Mucosa of descending colon (tissue), 3 donors: ENCODE data around the gene KLK12. TPM values are rescaled to one million over a fixed set of nuclear protein-coding genes. Genes with fewer than 3 reads are reported as not detected.

ENCODE experiments used
- ATAC-seq: fragments of 200-7000 bp; cut with Tn5 transposase; one replicate; pipeline ENCODE4 v1.9.1; 2020; ENCODE audit warnings: mild to moderate bottlenecking, moderate library complexity
- DNase-seq, 3 donors: peaks; one replicate each; pipeline ENCODE4 v3.0.0-alpha.2; 2020
- H3K36me3 ChIP-seq: fragments of 200-600 bp; one replicate; pipeline ENCODE4 v1.8.0; 2021; ENCODE audit warnings: low read depth, mild to moderate bottlenecking
- H3K4me1 ChIP-seq: fragments of 200-600 bp; one replicate; pipeline ENCODE4 v1.8.0; 2021; ENCODE audit warnings: low read depth, mild to moderate bottlenecking
- H3K4me3 ChIP-seq: fragments of 200-600 bp; one replicate; pipeline ENCODE4 v1.8.0; 2021; ENCODE audit warnings: mild to moderate bottlenecking
- H3K9me3 ChIP-seq: fragments of 200-600 bp; one replicate; pipeline ENCODE4 v1.8.0; 2021; ENCODE audit warnings: mild to moderate bottlenecking
- intact Hi-C, 2 donors: fragments of 100-400 bp; cut with DNase I in 1 of 2; cut with micrococcal nuclease in 1 of 2; formaldehyde crosslinking; loops; one replicate each; pipeline versions ENCODE4 v1.11.0 to v1.11.1; 2022; cut with DNase I, micrococcal nuclease
- total RNA-seq, 3 donors: library from RNA; stranded (reverse); fragmentation: NEBNext Ultra II Directional in 2 of 3; extraction: Animal tissue kit (Norgen Biotek cat#: 25700) in 2 of 3; gene quantifications; one replicate each; pipeline versions ENCODE4 v1.2.1 to v1.2.4, GENCODE V29; 2021 to 2023
- TF ChIP-seq, protein P1 (sequence below): fragments of 200-600 bp; IDR thresholded peaks from one replicate; pipeline ENCODE4 v1.8.0; 2022; ENCODE audit warnings: antibody characterized with exemption, mild to moderate bottlenecking
- donor health status: DM: no; HTN: no; CAD: no; lungs with moderate emphysema.
- donor health status: DM: no; HTN: no; CAD: no.
- donor health status: DM: no; HTN: yes; CAD: no.

Gene KLK12
- total RNA-seq, 3 donors from 2014 or later: 1.0 TPM; not detected in 2

DNA sequence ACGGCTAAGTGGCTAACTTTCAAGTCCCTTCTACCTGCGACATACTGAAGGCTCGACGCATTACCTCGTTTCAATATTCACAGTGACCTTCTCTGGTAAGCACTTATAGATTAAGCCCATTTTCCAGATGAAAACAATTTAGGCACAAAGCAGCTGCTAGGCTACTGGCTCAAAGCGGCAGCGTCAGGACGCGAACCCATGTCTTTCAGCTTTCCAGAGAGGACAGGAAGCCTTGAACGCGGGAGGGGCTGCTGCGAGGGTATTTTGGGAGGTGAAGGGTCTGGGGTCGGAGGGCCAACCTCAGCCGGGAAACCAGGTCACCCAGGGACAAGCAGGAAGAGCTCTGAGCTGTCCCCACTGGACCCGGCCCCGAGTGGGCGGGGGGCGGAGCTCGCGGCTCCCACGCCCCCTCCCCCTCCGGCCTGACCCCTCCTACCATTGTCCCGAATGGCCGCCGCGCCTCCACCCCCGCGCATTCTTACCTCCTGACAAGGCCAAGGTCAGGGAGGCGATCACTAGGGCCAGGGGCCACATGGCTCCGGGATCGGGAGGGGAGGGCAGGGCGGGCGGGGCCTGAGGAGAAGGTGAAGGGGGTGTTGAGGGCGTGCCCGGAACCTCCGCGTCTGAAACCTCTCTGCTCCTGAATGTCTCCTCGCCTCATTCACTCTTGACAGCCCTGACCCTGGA is 29.9 kb upstream of the KLK12 start, which contains the start of gene KLK13:
TSS of gene KLK13 (minus strand) at position 559 of the 687 bp plus-strand sequence. CDS start at position 534, 25 bp downstream.
- intact Hi-C loops: no loop called here
- peak in 2 of 3 donors; percentile 3 to 27 for DNase-seq
- no peak for ATAC-seq
- TF ChIP-seq, protein P1, sequence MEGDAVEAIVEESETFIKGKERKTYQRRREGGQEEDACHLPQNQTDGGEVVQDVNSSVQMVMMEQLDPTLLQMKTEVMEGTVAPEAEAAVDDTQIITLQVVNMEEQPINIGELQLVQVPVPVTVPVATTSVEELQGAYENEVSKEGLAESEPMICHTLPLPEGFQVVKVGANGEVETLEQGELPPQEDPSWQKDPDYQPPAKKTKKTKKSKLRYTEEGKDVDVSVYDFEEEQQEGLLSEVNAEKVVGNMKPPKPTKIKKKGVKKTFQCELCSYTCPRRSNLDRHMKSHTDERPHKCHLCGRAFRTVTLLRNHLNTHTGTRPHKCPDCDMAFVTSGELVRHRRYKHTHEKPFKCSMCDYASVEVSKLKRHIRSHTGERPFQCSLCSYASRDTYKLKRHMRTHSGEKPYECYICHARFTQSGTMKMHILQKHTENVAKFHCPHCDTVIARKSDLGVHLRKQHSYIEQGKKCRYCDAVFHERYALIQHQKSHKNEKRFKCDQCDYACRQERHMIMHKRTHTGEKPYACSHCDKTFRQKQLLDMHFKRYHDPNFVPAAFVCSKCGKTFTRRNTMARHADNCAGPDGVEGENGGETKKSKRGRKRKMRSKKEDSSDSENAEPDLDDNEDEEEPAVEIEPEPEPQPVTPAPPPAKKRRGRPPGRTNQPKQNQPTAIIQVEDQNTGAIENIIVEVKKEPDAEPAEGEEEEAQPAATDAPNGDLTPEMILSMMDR: no peak
- Histone ChIP-seq H3K4me1 (peaks cover 4% of the 10 kb centered on the region), H3K9me3 (no peaks in the 10 kb centered on the region), H3K4me3 (no peak within 1 kb of the TSS), H3K36me3 (no peaks in the 10 kb centered on the region)

DNA sequence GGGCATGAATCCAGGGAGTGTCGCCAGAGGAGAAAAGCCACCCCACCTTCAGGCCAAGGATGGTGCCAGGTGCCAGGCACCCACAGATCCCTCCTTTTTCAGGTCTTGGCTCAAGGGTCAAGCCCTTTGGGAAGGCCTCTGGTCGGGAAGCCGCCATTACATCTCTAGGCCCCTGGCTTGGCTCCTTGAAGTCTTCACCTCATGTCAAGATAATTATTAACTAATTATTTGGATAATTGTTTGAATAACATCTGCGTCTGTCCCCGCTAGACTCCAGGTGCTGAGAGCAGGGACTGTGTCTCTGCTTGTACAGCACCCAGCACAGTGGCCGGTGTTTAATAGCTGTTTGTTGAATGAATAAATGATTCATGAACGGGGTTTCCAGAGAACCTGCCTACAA is 28.9 kb upstream of the KLK12 start:
- TF ChIP-seq, protein P1: no peak
- H3K36me3 ChIP-seq: no peaks in the 10 kb centered on the region
- intact Hi-C loops: no loop called here
- H3K4me3 ChIP-seq: no peak overlapping the region
- no peak for DNase-seq
- peaks cover 4% of the 10 kb centered on the region for H3K4me1 ChIP-seq
- ATAC-seq: no peak
- no peaks in the 10 kb centered on the region for H3K9me3 ChIP-seq

DNA sequence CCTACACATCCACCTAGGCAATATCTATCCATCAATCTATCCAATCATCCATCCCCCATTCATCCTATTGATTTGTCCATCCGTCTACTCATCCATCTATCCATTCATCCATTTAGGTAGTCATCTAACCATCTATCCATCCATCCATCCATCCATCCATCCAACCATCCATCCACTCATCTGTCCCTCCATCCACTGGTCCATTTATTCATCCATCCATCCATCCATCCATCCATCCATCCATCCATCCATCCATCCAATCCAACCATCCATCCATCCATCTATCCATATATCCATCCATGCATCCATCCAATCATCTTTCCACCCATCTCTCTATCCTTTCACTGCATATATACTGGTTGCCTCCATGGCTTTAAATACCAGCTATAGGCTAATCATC is 26.2 kb upstream of the KLK12 start:
- intact Hi-C loops: no loop called here
- Histone ChIP-seq H3K4me1 (peaks cover 4% of the 10 kb centered on the region), H3K9me3 (no peaks in the 10 kb centered on the region), H3K36me3 (no peaks in the 10 kb centered on the region), H3K4me3 (no peak overlapping the region)
- TF ChIP-seq, protein P1: no peak
- ATAC-seq: no peak
- DNase-seq: no peak

DNA sequence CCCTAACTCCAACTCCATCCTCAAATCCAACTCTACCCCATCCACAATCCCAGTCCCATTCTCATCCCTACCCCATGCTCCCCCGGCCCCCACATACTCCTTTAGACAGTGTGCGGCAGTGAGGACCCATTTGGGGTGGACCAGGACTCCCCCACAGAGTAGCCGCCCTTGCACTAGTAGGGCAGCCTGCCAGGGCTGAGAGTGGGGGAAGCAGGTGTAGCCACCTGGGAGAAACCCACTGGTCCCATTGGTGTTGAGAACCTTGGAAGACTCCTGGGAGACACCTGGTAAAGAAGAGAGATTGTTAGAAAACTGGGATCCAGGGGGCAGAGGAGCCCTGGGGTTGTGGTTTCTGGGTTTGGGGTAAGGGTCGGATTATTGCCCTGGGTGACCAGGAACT is 25.5 kb upstream of the KLK12 start:
- TF ChIP-seq, protein P1: no peak
- peaks cover 4% of the 10 kb centered on the region for H3K4me1 ChIP-seq
- no peaks in the 10 kb centered on the region for H3K36me3 ChIP-seq
- no peak for DNase-seq
- intact Hi-C loops: no loop called here
- no peaks in the 10 kb centered on the region for H3K9me3 ChIP-seq
- ATAC-seq: no peak
- H3K4me3 ChIP-seq: no peak overlapping the region

DNA sequence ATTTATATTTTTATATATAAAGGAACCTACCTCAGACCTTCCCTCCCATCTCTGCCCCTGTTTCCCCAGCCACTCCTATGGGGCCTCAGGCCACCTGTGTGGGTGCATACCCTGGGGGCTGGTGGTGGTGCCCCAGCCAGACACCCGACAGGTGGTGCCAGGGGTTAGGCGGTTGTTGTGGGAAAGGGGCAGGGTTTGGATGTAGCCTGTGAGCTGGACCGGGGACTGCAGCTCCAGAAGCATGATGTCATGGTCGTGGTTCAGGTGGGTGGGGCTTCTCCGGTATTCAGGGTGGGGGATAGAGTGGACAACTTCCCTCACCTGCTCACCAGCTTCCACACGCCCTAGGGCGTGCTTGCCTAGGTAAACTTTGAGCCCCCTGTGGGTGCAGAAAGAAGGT is 24.9 kb upstream of the KLK12 start:
- Histone ChIP-seq H3K36me3 (no peaks in the 10 kb centered on the region), H3K4me1 (no peaks in the 10 kb centered on the region), H3K4me3 (no peak overlapping the region), H3K9me3 (no peaks in the 10 kb centered on the region)
- TF ChIP-seq, protein P1: no peak
- DNase-seq (no peak), ATAC-seq (no peak)
- intact Hi-C loops: no loop called here
